ENCODE results near the gene GABRB2.
"Not testable (repeated sequence)": the region's sequence is repeated elsewhere in the genome, so short reads cannot be mapped to it uniquely, and the experiment has no call there.

GABRB2 gene

DNA sequence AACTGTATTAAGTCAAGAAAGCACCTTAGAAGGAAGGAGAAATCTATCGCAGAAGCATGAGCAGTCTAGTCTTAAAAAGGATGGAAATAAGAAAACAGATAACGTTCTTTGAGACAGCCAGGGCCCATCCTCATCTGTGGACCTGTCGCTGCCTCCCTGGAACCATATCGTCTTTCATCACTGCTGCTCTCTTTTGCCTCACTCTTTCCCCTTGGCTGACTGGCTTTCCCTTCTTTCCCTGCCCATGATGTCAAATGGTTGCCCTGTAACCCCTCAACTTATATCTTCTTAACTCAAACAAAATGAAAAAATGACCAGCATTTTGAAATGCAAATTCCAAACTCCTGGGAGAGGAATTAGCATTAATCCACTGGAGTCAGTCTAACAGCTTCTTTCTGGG lies 299.8 kb downstream of the GABRB2 start:
- DNase-seq (ENCODE audit: low read depth, low spot score), result no peak
- H3K4me3 ChIP-seq (ENCODE audit: low read depth, low read length), result no peak overlapping the region
- TF ChIP-seq, protein P1, sequence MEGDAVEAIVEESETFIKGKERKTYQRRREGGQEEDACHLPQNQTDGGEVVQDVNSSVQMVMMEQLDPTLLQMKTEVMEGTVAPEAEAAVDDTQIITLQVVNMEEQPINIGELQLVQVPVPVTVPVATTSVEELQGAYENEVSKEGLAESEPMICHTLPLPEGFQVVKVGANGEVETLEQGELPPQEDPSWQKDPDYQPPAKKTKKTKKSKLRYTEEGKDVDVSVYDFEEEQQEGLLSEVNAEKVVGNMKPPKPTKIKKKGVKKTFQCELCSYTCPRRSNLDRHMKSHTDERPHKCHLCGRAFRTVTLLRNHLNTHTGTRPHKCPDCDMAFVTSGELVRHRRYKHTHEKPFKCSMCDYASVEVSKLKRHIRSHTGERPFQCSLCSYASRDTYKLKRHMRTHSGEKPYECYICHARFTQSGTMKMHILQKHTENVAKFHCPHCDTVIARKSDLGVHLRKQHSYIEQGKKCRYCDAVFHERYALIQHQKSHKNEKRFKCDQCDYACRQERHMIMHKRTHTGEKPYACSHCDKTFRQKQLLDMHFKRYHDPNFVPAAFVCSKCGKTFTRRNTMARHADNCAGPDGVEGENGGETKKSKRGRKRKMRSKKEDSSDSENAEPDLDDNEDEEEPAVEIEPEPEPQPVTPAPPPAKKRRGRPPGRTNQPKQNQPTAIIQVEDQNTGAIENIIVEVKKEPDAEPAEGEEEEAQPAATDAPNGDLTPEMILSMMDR (IDR thresholded peaks at IDR 0.05; ENCODE audit: low read depth, low read length), result no peak
- in situ Hi-C loops (cut with HindIII; ENCODE audit: low sequenced_read_pairs), result no loop called here

DNA sequence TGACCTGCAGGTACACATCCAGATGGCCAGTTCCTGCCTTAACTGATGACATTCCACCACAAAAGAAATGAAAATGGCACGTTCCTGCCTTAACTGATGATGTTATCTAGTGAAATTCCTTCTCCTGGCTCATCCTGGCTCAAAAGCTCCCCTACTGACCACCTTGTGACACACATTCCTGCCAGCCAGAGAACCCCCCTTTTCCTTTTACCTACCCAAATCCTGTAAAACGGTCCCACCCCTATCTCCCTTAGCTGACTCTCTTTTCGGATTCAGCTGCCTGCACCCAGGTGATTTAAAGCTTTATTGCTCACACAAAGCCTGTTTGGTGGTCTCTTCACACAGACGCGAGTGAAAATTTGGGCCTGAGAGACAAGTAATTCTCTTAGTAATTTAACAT lies 300.7 kb downstream of the GABRB2 start:
- H3K4me3 ChIP-seq (ENCODE audit: low read depth, low read length); DNase-seq (ENCODE audit: low read depth, low spot score); in situ Hi-C loops (cut with HindIII; ENCODE audit: low sequenced_read_pairs): not testable (repeated sequence)
